NT2/D1 (cell line): ENCODE data around the gene WNT3A.

ENCODE experiments used
- SUZ12 ChIP-seq: IDR thresholded peaks from 2 replicates; pipeline ENCODE4 v1.6.1; 2011; ENCODE audit not compliant: insufficient read length, insufficient read depth; ENCODE audit errors: extremely low read depth
- ZNF274 ChIP-seq: IDR thresholded peaks from 2 replicates; pipeline ENCODE4 v1.6.1; 2011; ENCODE audit warnings: mild to moderate bottlenecking, low read depth, low read length

GRCh38 chr1:228016653-228017355 is 10.0 kb downstream of the WNT3A start:
- TF ChIP-seq ZNF274 (no peak), SUZ12 (no peak)
